ENCODE measurements around the gene BOLA1. TPM values are rescaled to one million over a fixed set of nuclear protein-coding genes. Genes with fewer than 3 reads are reported as not detected.

The BOLA1 gene
- total RNA-seq, 1 experiment from 2014 or later: 6.0 TPM

GRCh38 chr1:149925345-149925744 lies 26.0 kb downstream of the BOLA1 start:
- Histone ChIP-seq H2BK20ac (ENCODE audit: low read depth, low read length, poor library complexity, severe bottlenecking) (no peak overlapping the region), H4K8ac (replicated peaks; ENCODE audit: insufficient read length, low read depth, low read length) (no peak overlapping the region), H2BK120ac (ENCODE audit: low read depth, low read length, poor library complexity, severe bottlenecking) (no peak overlapping the region), H2AK5ac (ENCODE audit: insufficient read length, low read length) (no peak overlapping the region), H3K14ac (ENCODE audit: insufficient read depth, low read length) (no peak overlapping the region), H3K23ac (ENCODE audit: insufficient read length, low read depth, low read length) (no peak overlapping the region), H3K56ac (ENCODE audit: insufficient read length, low read depth, low read length) (no peak overlapping the region), H4K91ac (ENCODE audit: insufficient read length, low read depth, low read length) (no peak overlapping the region), H2BK5ac (ENCODE audit: insufficient read length, low read length) (no peak overlapping the region), H3K4me1 (ENCODE audit: insufficient read depth, low read length) (peaks cover 2% of the 10 kb centered on the region; the same call in 1 of the 2 replicates), H3K9me3 (ENCODE audit: control insufficient read depth, low read depth, low read length) (no peaks in the 10 kb centered on the region), H3T11ph (ENCODE audit: low read length) (no peak overlapping the region), H3K18ac (ENCODE audit: insufficient read length, low read depth, low read length) (no peak overlapping the region), H3K27ac (ENCODE audit: insufficient read length, low read depth, low read length) (no peak overlapping the region), H2BK12ac (ENCODE audit: insufficient read length, low read depth, low read length) (no peak overlapping the region), H4K5ac (ENCODE audit: insufficient read length, low read depth, low read length) (no peak overlapping the region), H3K4ac (ENCODE audit: low read depth, low read length) (no peak overlapping the region), H3K79me1 (ENCODE audit: insufficient read depth, low read depth, low read length, poor library complexity, severe bottlenecking) (peaks cover 11% of the 10 kb centered on the region), H3K27me3 (ENCODE audit: insufficient read depth, low read length) (no peaks in the 10 kb centered on the region), H2BK15ac (ENCODE audit: low read depth, low read length) (no peak overlapping the region), H3K23me2 (ENCODE audit: insufficient read length, low read depth, low read length, poor library complexity, severe bottlenecking) (peaks cover 11% of the 10 kb centered on the region), H3K4me2 (ENCODE audit: insufficient read depth, insufficient read length, low read length) (no peak overlapping the region), H2AFZ (ENCODE audit: low read length) (no peak overlapping the region), H3K79me2 (ENCODE audit: insufficient read depth, low read length) (peaks cover 8% of the 10 kb centered on the region; the same call in 1 of the 2 replicates), H3K9ac (ENCODE audit: extremely low read depth, insufficient read length, low read length) (no peak overlapping the region), H4K20me1 (ENCODE audit: control insufficient read depth, insufficient read depth, insufficient read length) (no peaks in the 10 kb centered on the region)
- TF ChIP-seq CTCF (conservative IDR thresholded peaks at IDR 0.05): no peak
- no peak for DNase-seq
- Mint-ChIP-seq H3K36me3 (ENCODE audit: insufficient read depth in 1 of 3, low read depth in 3 of 3) (peaks cover 33 to 54% (median 49%) of the 10 kb centered on the region in 3 experiments), H3K4me1 (peaks cover 17 to 26% of the 10 kb centered on the region in 2 experiments), H3K27me3 (ENCODE audit: low read depth) (no peaks in the 10 kb centered on the region), H3K9me3 (no peaks in the 10 kb centered on the region; a peak in 1 of 5 replicates), H3K27ac (no peak overlapping the region), H3K4me3 (peak overlapping the region; percentile 97 to 100)
- no CpG with 5 or more reads among the region's 3 CpGs for WGBS (ENCODE audit: extremely low coverage, insufficient read length, low lambda C conversion rate)

All from H9 (cell line).